HCT116 (cell line): ENCODE data around the gene PCMT1. TPM values are rescaled to one million over a fixed set of nuclear protein-coding genes. Genes with fewer than 3 reads are reported as not detected.

ENCODE experiments used
- ATAC-seq: fragments of 200-7000 bp; cut with Tn5 transposase; 2 replicates; pipeline ENCODE4 v1.9.1; 2020; ENCODE audit warnings: mild to moderate bottlenecking, moderate library complexity
- BruUV-seq: library from RNA; stranded (reverse); fragments of 400-500 nt; replicated peaks from 2 replicates; lab custom pipeline; 2021; lab: Mats Ljungman, UMichigan
- CTCF ChIA-PET: fragments of 300-600 bp; sonication (Branson Sonifier 250); formaldehyde crosslinking; loops from one replicate; lab custom pipeline; 2021; ENCODE audit warnings: antibody characterized with exemption; lab: Charles Lee
- POLR2A ChIA-PET: fragments of 300-600, 350-600 bp; sonication (Branson Sonifier 250); formaldehyde crosslinking; loops from one replicate; lab custom pipeline; 2021; ENCODE audit warnings: antibody characterized with exemption; lab: Charles Lee
- RAD21 ChIA-PET, 2 experiments: fragments of 300-600 bp; sonication (Branson Sonifier 250); formaldehyde crosslinking; loops; one replicate each; lab custom pipeline; 2023; ENCODE audit warnings: low total read pairs in 2 of 2; ENCODE audit not compliant: uncharacterized antibody in 2 of 2, unreplicated experiment in 2 of 2, low non-redundant PET in 1 of 2; lab: Charles Lee
- DNase-seq: peaks from one replicate; pipeline ENCODE4 v3.0.0-alpha.2; 2010; ENCODE audit warnings: low read depth, low spot score
- H2AFZ ChIP-seq: fragments of 200-600 bp; shearing (Covaris generic), sonication (generic); 2 replicates; pipeline ENCODE4 v1.6.1; 2017; ENCODE audit warnings: low read depth, mixed run types, mixed read lengths, antibody characterized with exemption, low read length; ENCODE audit not compliant: poor library complexity, severe bottlenecking
- H3K27ac ChIP-seq: 2 replicates; pipeline ENCODE4 v1.5.1; 2012; ENCODE audit warnings: low read depth, low read length
- H3K27me3 ChIP-seq: fragments of 200-600 bp; sonication (generic); 2 replicates; pipeline ENCODE4 v1.6.1; 2016; ENCODE audit warnings: mixed run types, low read length, mixed read lengths; ENCODE audit not compliant: insufficient read depth
- H3K36me3 ChIP-seq, 2 experiments: fragments of 200-500 bp in 1 of 2; fragments of 200-600 bp in 1 of 2; sonication (Bioruptor generic) in 1 of 2; sonication (generic) in 1 of 2; 2 replicates each; pipeline versions ENCODE4 v1.5.1 to v1.6.1; 2014 to 2016; ENCODE audit warnings: low read length in 2 of 2, inconsistent platforms in 1 of 2, mixed read lengths in 1 of 2, mixed run types in 1 of 2; ENCODE audit not compliant: insufficient read depth in 2 of 2, control insufficient read depth in 1 of 2
- H3K4me1 ChIP-seq, 2 experiments: fragments of 200-600 bp in 1 of 2; sonication (generic) in 1 of 2; 2 replicates each; pipeline versions ENCODE4 v1.5.1 to v1.6.1; 2012 to 2017; ENCODE audit warnings: low read length in 2 of 2, inconsistent platforms in 1 of 2, mild to moderate bottlenecking in 1 of 2, mixed read lengths in 1 of 2, mixed run types in 1 of 2, moderate library complexity in 1 of 2; ENCODE audit not compliant: insufficient read depth in 2 of 2, control insufficient read depth in 1 of 2
- H3K4me2 ChIP-seq: fragments of 200-600 bp; sonication (generic); 2 replicates; pipeline ENCODE4 v1.6.1; 2017; ENCODE audit warnings: mixed run types, low read length, mixed read lengths
- H3K4me3 ChIP-seq, 2 experiments: fragments of 200-600 bp in 1 of 2; sonication (generic) in 1 of 2; replicated peaks in 1 of 2; 2 replicates each; pipeline ENCODE4 v1.5.1; 2011 to 2016; ENCODE audit warnings: low read length in 2 of 2, control low read depth in 1 of 2, low read depth in 1 of 2, mild to moderate bottlenecking in 1 of 2, mixed read lengths in 1 of 2, mixed run types in 1 of 2
- H3K79me2 ChIP-seq: fragments of 200-600 bp; sonication (generic); 2 replicates; pipeline ENCODE4 v1.6.1; 2017; ENCODE audit warnings: mild to moderate bottlenecking, mixed run types, low read length, moderate library complexity, mixed read lengths; ENCODE audit not compliant: insufficient read depth
- H3K9ac ChIP-seq: fragments of 200-600 bp; sonication (generic); 2 replicates; pipeline ENCODE4 v1.6.1; 2016; ENCODE audit warnings: low read length, mixed read lengths
- H3K9me2 ChIP-seq: fragments of 200-600 bp; sonication (generic), shearing (Covaris generic); 2 replicates; pipeline ENCODE4 v1.6.1; 2017; ENCODE audit warnings: mixed run types, mild to moderate bottlenecking, moderate library complexity; ENCODE audit not compliant: insufficient read depth
- H3K9me3 ChIP-seq, 2 experiments: fragments of 200-500 bp in 1 of 2; fragments of 200-600 bp in 1 of 2; sonication (Bioruptor generic) in 1 of 2; sonication (generic) in 1 of 2; 2 replicates each; pipeline ENCODE4 v1.6.1; 2014 to 2017; ENCODE audit warnings: low read length in 2 of 2, mixed read lengths in 2 of 2, inconsistent platforms in 1 of 2, low read depth in 1 of 2, mild to moderate bottlenecking in 1 of 2, mixed run types in 1 of 2, moderate library complexity in 1 of 2; ENCODE audit not compliant: control insufficient read depth in 1 of 2, insufficient read depth in 1 of 2
- H4K20me1 ChIP-seq: fragments of 200-600 bp; sonication (generic), shearing (Covaris generic); 2 replicates; pipeline ENCODE4 v1.6.1; 2017; ENCODE audit warnings: mixed run types, mild to moderate bottlenecking, moderate library complexity; ENCODE audit not compliant: insufficient read depth
- ATF3 ChIP-seq: IDR thresholded peaks from 2 replicates; pipeline ENCODE4 v1.6.1; 2012
- CBX3 ChIP-seq: IDR thresholded peaks from 2 replicates; pipeline ENCODE4 v1.6.1; 2012; ENCODE audit warnings: low read depth
- CEBPB ChIP-seq: IDR thresholded peaks from 2 replicates; pipeline ENCODE4 v1.6.1; 2012; ENCODE audit warnings: low read depth
- CTCF ChIP-seq, 3 experiments: fragments of 200-600 bp in 1 of 3; sonication (generic) in 1 of 3; IDR thresholded peaks in 2 of 3; conservative IDR thresholded peaks in 1 of 3; 2 replicates each; pipeline ENCODE4 v1.5.1; 2012 to 2017; ENCODE audit warnings: low read depth in 2 of 3, low read length in 2 of 3, antibody characterized with exemption in 1 of 3, borderline replicate concordance in 1 of 3, control low read depth in 1 of 3, mild to moderate bottlenecking in 1 of 3, mixed read lengths in 1 of 3, mixed run types in 1 of 3, moderate library complexity in 1 of 3; ENCODE audit not compliant: insufficient read depth in 1 of 3
- ELF1 ChIP-seq: IDR thresholded peaks from 2 replicates; pipeline ENCODE4 v1.6.1; 2012; ENCODE audit warnings: low read depth, borderline replicate concordance
- EZH2 ChIP-seq: fragments of 200-600 bp; sonication (generic); IDR thresholded peaks from 2 replicates; pipeline ENCODE4 v1.6.1; 2017; ENCODE audit warnings: antibody characterized with exemption, mixed run types
- EZH2phosphoT487 ChIP-seq: fragments of 200-600 bp; IDR thresholded peaks from 2 replicates; pipeline ENCODE4 v1.6.1; 2018; ENCODE audit warnings: antibody characterized with exemption, borderline replicate concordance
- MAX ChIP-seq: IDR thresholded peaks from 2 replicates; pipeline ENCODE4 v1.6.1; 2012
- POLR2A ChIP-seq: IDR thresholded peaks from 2 replicates; pipeline ENCODE4 v1.7.0; 2011; ENCODE audit warnings: borderline replicate concordance; ENCODE audit not compliant: insufficient read depth, insufficient read length; ENCODE audit errors: extremely low read depth
- POLR2AphosphoS5 ChIP-seq: IDR thresholded peaks from 2 replicates; pipeline ENCODE4 v1.6.1; 2011; ENCODE audit warnings: mild to moderate bottlenecking, low read depth, low read length, moderate library complexity
- RAD21 ChIP-seq: IDR thresholded peaks from 2 replicates; pipeline ENCODE4 v1.6.1; 2012; ENCODE audit warnings: low read depth, mild to moderate bottlenecking
- SIN3A ChIP-seq: IDR thresholded peaks from 2 replicates; pipeline ENCODE4 v1.6.1; 2012; ENCODE audit warnings: low read depth
- SP1 ChIP-seq: IDR thresholded peaks from 2 replicates; pipeline ENCODE4 v1.6.1; 2012; ENCODE audit warnings: low read depth
- SRF ChIP-seq: IDR thresholded peaks from 2 replicates; pipeline ENCODE4 v1.6.1; 2012; ENCODE audit warnings: low read depth
- TCF7L2 ChIP-seq: IDR thresholded peaks from 2 replicates; pipeline ENCODE4 v1.7.0; 2011; ENCODE audit warnings: borderline replicate concordance, inconsistent platforms; ENCODE audit not compliant: insufficient read depth, insufficient read length; ENCODE audit errors: extremely low read depth
- YY1 ChIP-seq: IDR thresholded peaks from 2 replicates; pipeline ENCODE4 v1.6.1; 2011; ENCODE audit warnings: low read length, low read depth, moderate library complexity, mild to moderate bottlenecking; ENCODE audit not compliant: insufficient replicate concordance; ENCODE audit errors: extremely low read depth
- ZFX ChIP-seq: fragments of 450-650 bp; IDR thresholded peaks from 2 replicates; pipeline ENCODE4 v1.6.1; 2017
- ZNF274 ChIP-seq: fragments of 200-500 bp; sonication (Bioruptor generic); IDR thresholded peaks from 2 replicates; pipeline ENCODE4 v1.6.1; 2014; ENCODE audit warnings: mild to moderate bottlenecking, low read depth, low read length, inconsistent platforms
- intact Hi-C: fragments of 100-400 bp; cut with micrococcal nuclease; formaldehyde crosslinking; loops from 2 replicates; pipeline ENCODE4 v1.10.0; 2022
- total RNA-seq: library from RNA; stranded (reverse); gene quantifications from one replicate; pipeline ENCODE4 v1.2.1, GENCODE V29; 2021; ENCODE audit not compliant: unreplicated experiment

Gene PCMT1
- total RNA-seq, 1 experiment from 2014 or later: 86.9 TPM

GRCh38 chr6:149820506-149820905, 71.0 kb downstream of the PCMT1 start:
- ChIA-PET RAD21 (interaction anchor here in 1 of 2 experiments (0.7 kb wide), 1 partner anchor 16 kb away, joined by 4 read pairs; no protein-coding TSS in a partner anchor), CTCF (interaction anchor here (1.1 kb wide), 1 partner anchor 14 kb away, joined by 3 read pairs; no protein-coding TSS in a partner anchor)

GRCh38 chr6:149821492-149821891, 72.0 kb downstream of the PCMT1 start:
- Histone ChIP-seq H3K4me2 (no peak overlapping the region), H3K9me2 (no peaks in the 10 kb centered on the region), H3K9ac (no peak overlapping the region), H3K27ac (no peak overlapping the region), H3K79me2 (no peaks in the 10 kb centered on the region), H3K4me3 (no peak overlapping the region), H3K36me3 (no peaks in the 10 kb centered on the region), H3K4me1 (no peaks in the 10 kb centered on the region), H4K20me1 (no peaks in the 10 kb centered on the region), H2AFZ (no peak overlapping the region), H3K27me3 (no peaks in the 10 kb centered on the region), H3K9me3 (no peaks in the 10 kb centered on the region)
- intact Hi-C loops: loop anchor here (1.0 kb wide), 1 partner anchor 27 kb away; no protein-coding TSS in a partner anchor
- TF ChIP-seq ELF1: no peak
- no peak for TF ChIP-seq TCF7L2
- TF ChIP-seq CEBPB: no peak
- no peak for TF ChIP-seq ZNF274
- no peak for TF ChIP-seq CTCF (IDR thresholded peaks at IDR 0.05 in 2 of 3, conservative IDR thresholded peaks at IDR 0.05 in 1 of 3; ENCODE audit: borderline replicate concordance in 1 of 3, insufficient read depth in 1 of 3, low read depth in 2 of 3, low read length in 2 of 3)
- no peak for TF ChIP-seq POLR2AphosphoS5
- TF ChIP-seq MAX: no peak
- TF ChIP-seq SP1: no peak
- TF ChIP-seq ATF3: no peak
- TF ChIP-seq EZH2: no peak
- TF ChIP-seq EZH2phosphoT487: no peak
- TF ChIP-seq ZFX: no peak
- TF ChIP-seq YY1: no peak
- TF ChIP-seq SIN3A: no peak
- TF ChIP-seq SRF: no peak
- no peak for TF ChIP-seq CBX3
- TF ChIP-seq POLR2A: no peak
- ChIA-PET RAD21 (interaction anchor here in 1 of 2 experiments (0.7 kb wide), 1 partner anchor 17 kb away, joined by 4 read pairs; no protein-coding TSS in a partner anchor), CTCF (no interaction called here), POLR2A (interaction anchor here (0.5 kb wide), 1 partner anchor 57 kb away, joined by 3 read pairs; no protein-coding TSS in a partner anchor)
- no TSS peak for BruUV-seq
- DNase-seq (no peak), ATAC-seq (no peak)

More at GRCh38 chr6:149820506-149820905, 71.0 kb downstream of the PCMT1 start:
- no peaks in the 10 kb centered on the region for H3K27me3 ChIP-seq
- no peak overlapping the region for H2AFZ ChIP-seq
- H3K4me3 ChIP-seq: no peak overlapping the region
- H3K9ac ChIP-seq: no peak overlapping the region
- no peaks in the 10 kb centered on the region for H4K20me1 ChIP-seq
- POLR2A ChIA-PET: no interaction called here
- H3K79me2 ChIP-seq: no peaks in the 10 kb centered on the region
- intact Hi-C loops: no loop called here
- no peak overlapping the region for H3K27ac ChIP-seq
- H3K9me2 ChIP-seq: no peaks in the 10 kb centered on the region
- no peaks in the 10 kb centered on the region for H3K9me3 ChIP-seq
- TF ChIP-seq CEBPB: no peak
- no peak for TF ChIP-seq MAX
- TF ChIP-seq ZNF274: no peak
- 0 out of 2 replicates have a peak, but pooled peaks have one; percentile 5 for TF ChIP-seq RAD21
- no peak for TF ChIP-seq SIN3A
- no peak overlapping the region for H3K4me2 ChIP-seq
- BruUV-seq: no TSS peak
- H3K36me3 ChIP-seq: no peaks in the 10 kb centered on the region
- H3K4me1 ChIP-seq: no peaks in the 10 kb centered on the region
- peak; percentile 50; the same call in 1 of the 2 replicates for ATAC-seq
- no peak for DNase-seq
